Measurements from ENCODE around the gene APBB2. TPM values are rescaled to one million over a fixed set of nuclear protein-coding genes. Genes with fewer than 3 reads are reported as not detected.
"Not testable (repeated sequence)": the region's sequence is repeated elsewhere in the genome, so short reads cannot be mapped to it uniquely, and the experiment has no call there.

The APBB2 gene
- total RNA-seq, 1 donor from 2014 or later, result 1.7 TPM

- H3K27me3 Mint-ChIP-seq, result no peaks in the 10 kb centered on the region
- DNase-seq, result no peak
- H3K4me3 Mint-ChIP-seq, result no peak overlapping the region
- H3K27ac Mint-ChIP-seq, result no peak overlapping the region
- no peaks in the 10 kb centered on the region for H3K36me3 Mint-ChIP-seq (ENCODE audit: low read depth)
- no peaks in the 10 kb centered on the region for H3K9me3 Mint-ChIP-seq
- intact Hi-C loops (cut with micrococcal nuclease), result no loop called here
- H3K4me1 Mint-ChIP-seq, result no peaks in the 10 kb centered on the region
These were observed 145.1 kb downstream of the APBB2 start for GRCh38 chr4:41069257-41069656.

DNA sequence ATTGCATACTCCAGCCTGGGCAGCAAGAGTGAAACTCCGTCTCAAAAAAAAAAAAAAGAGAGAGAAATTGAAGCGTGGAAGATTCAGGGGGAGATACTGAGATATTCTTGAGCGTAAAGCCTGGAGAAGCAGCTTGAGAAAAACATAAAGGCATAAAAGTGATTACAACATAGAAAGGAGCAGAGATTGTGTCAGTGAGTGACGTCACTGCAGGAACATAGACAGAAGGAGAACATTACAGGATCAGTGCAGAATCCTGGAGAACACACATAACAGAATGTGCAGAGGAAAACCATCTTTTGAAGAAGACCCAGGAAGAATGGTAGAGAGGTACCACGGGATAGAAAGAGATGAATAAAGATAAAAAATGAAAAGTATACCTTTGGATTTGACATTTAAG, 147.0 kb downstream of the APBB2 start:
- Mint-ChIP-seq H3K36me3 (ENCODE audit: low read depth) (no peaks in the 10 kb centered on the region), H3K9me3 (no peaks in the 10 kb centered on the region), H3K27ac (no peak overlapping the region), H3K27me3 (no peaks in the 10 kb centered on the region), H3K4me3 (no peak overlapping the region), H3K4me1 (no peaks in the 10 kb centered on the region)
- no peak for DNase-seq
- intact Hi-C loops (cut with micrococcal nuclease), result no loop called here

DNA sequence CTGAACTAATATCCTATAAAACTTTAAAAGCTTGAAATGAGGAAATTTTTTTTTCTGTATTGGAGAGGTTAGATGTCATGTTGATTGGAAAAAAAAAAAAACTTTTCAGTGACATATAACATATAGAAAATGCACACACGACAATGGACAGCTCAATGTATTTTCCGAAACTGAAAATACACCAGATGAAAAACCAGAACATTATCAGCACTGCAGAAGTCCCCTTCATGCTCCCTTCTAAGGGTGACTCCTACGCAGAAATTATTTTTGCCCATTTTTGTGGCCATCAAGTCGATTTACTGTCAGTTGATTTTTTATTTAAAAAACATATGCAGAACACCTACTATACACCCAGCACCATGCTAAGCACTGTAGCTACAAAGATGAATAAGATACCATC, 148.3 kb downstream of the APBB2 start:
- DNase-seq, result no peak
- Mint-ChIP-seq H3K9me3 (no peaks in the 10 kb centered on the region), H3K27me3 (no peaks in the 10 kb centered on the region), H3K36me3 (ENCODE audit: low read depth) (no peaks in the 10 kb centered on the region), H3K27ac (no peak overlapping the region), H3K4me3 (no peak overlapping the region), H3K4me1 (no peaks in the 10 kb centered on the region)
- intact Hi-C loops (cut with micrococcal nuclease), result no loop called here

GRCh38 chr4:41065434-41066006, 148.8 kb downstream of the APBB2 start:
- no peak for DNase-seq
- Mint-ChIP-seq H3K4me1 (no peaks in the 10 kb centered on the region), H3K27me3 (no peaks in the 10 kb centered on the region), H3K36me3 (ENCODE audit: low read depth) (no peaks in the 10 kb centered on the region), H3K9me3 (no peaks in the 10 kb centered on the region), H3K27ac (no peak overlapping the region), H3K4me3 (no peak overlapping the region)
- intact Hi-C loops (cut with micrococcal nuclease), result no loop called here

DNA sequence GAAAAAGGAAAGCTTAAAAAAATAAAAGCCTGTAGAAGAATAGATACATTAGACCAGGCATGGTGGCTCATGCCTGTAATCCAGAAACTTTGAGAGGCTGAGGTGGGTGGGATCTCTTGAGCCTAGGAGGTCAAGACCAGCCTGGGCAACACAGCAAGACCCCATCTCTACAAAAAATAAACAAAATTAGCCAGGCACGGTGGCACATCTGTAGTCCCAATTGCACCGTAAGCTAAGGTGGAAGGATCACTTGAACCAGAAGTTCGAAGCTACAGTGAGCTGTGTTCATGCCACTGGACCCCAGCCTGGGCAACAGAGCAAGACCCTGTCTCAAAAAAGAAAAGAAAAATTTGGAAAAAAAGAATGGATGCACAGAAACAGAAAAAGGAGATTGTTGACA, 149.4 kb downstream of the APBB2 start:
- no peak overlapping the region for H3K4me3 Mint-ChIP-seq
- DNase-seq, result no peak
- intact Hi-C loops (cut with micrococcal nuclease), result no loop called here
- H3K27me3 Mint-ChIP-seq, result no peaks in the 10 kb centered on the region
- H3K36me3 Mint-ChIP-seq (ENCODE audit: low read depth), result no peaks in the 10 kb centered on the region
- H3K27ac Mint-ChIP-seq, result no peak overlapping the region
- H3K9me3 Mint-ChIP-seq, result no peaks in the 10 kb centered on the region
- no peaks in the 10 kb centered on the region for H3K4me1 Mint-ChIP-seq

GRCh38 chr4:41061482-41062185, 152.7 kb downstream of the APBB2 start:
- DNase-seq, result peak; percentile 39
- H3K27me3 Mint-ChIP-seq, result no peaks in the 10 kb centered on the region
- H3K4me1 Mint-ChIP-seq, result no peaks in the 10 kb centered on the region
- no peak overlapping the region for H3K27ac Mint-ChIP-seq
- H3K4me3 Mint-ChIP-seq, result no peak overlapping the region
- H3K9me3 Mint-ChIP-seq, result peaks cover 4% of the 10 kb centered on the region
- no peaks in the 10 kb centered on the region for H3K36me3 Mint-ChIP-seq (ENCODE audit: low read depth)
- intact Hi-C loops (cut with micrococcal nuclease), result no loop called here

DNA sequence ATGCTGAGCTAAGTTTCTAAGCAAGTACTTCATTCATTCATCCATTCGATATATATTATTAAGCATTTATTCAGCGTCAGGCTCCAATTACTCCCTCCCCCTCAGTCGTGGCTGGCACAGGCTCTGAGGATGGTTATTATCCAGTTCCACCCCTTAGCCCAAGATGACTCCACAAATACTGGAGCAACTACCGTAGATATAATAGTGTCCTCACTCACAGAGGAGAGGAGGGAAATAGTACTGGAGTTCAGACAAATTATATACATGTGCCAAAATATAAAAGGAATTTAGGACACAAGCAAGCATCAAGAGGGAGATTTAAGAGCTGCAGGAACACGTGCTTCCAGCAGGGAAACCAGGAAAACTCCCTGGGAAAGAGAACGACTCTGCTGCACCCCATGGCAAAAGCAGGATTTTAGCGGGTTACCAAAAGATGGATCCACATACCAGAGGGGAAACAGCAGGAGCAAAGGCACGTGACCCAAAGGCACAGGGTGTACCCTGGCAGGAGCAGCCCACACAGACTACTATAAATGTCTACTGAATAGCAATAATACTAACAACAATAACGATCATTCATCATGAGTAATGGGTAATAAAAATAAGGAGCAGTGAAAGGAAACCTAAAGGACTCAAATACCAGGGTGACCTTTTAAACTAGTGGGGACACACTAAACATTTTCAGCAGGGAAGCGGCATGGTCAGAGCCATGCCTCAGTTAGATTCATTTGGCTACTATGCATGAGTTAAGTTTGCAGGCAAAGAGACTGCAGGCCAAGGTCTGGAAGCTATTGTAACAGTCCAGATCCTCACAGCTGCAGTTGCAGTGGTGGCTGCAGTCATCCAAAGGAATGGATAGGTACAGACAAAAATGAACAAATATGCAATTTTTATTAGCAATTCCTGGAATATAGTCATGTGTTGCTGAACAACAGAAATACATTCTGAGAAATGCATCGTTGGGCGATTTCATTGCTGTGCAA, 153.7 kb downstream of the APBB2 start:
- Mint-ChIP-seq H3K4me1 (no peaks in the 10 kb centered on the region), H3K9me3 (peaks cover 4% of the 10 kb centered on the region), H3K36me3 (ENCODE audit: low read depth) (no peaks in the 10 kb centered on the region), H3K4me3 (no peak overlapping the region), H3K27ac (no peak overlapping the region), H3K27me3 (no peaks in the 10 kb centered on the region)
- no peak for DNase-seq
- intact Hi-C loops (cut with micrococcal nuclease), result no loop called here

DNA sequence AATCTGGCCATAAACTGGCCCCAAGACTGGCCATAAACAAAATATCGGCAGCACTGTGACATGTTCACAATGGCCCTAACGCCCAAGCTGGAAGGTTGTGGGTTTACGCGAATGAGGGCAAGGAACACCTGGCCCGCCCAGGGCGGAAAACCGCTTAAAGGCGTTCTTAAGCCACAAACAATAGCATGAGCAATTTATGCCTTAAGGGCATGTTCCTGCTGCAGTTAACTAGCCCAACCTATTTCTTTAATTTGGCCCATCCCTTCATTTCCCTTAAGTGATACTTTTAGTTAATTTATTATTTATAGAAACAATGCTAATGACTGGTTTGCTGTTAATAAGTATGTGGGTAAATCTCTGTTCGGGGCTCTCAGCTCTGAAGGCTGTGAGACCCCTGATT, 154.9 kb downstream of the APBB2 start:
- DNase-seq; H3K36me3 Mint-ChIP-seq (ENCODE audit: low read depth); intact Hi-C loops (cut with micrococcal nuclease); H3K9me3 Mint-ChIP-seq; H3K4me1 Mint-ChIP-seq; H3K27ac Mint-ChIP-seq; H3K4me3 Mint-ChIP-seq; H3K27me3 Mint-ChIP-seq: not testable (repeated sequence)

- Mint-ChIP-seq H3K36me3 (ENCODE audit: low read depth) (no peaks in the 10 kb centered on the region), H3K27me3 (no peaks in the 10 kb centered on the region), H3K27ac (no peak overlapping the region), H3K9me3 (peaks cover 4% of the 10 kb centered on the region), H3K4me3 (no peak overlapping the region), H3K4me1 (no peaks in the 10 kb centered on the region)
- intact Hi-C loops (cut with micrococcal nuclease), result no loop called here
- DNase-seq, result no peak
These were observed 155.9 kb downstream of the APBB2 start for GRCh38 chr4:41058426-41058825.

DNA sequence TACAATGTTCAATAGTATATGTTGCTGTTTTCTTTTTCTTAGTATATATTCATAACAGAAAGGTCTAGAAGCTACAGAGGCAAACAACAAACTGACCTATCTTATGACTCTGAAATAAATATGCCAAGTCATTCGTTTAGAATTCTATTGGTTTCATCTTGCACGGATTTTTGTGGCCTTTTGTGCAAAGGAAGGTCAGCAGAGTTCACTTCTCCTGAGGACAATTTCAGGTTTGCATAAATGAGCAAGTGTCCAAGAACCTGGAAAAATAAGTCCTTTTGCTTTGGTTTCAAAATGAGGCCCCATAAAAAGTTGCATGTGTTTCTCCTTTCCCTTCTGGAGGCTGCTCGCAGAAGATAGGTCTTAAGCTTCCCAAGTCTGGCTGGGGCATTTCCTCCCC, 156.9 kb downstream of the APBB2 start:
- Mint-ChIP-seq H3K4me1 (no peaks in the 10 kb centered on the region), H3K36me3 (ENCODE audit: low read depth) (no peaks in the 10 kb centered on the region), H3K4me3 (no peak overlapping the region), H3K27ac (no peak overlapping the region), H3K27me3 (no peaks in the 10 kb centered on the region), H3K9me3 (peaks cover 4% of the 10 kb centered on the region)
- no peak for DNase-seq
- intact Hi-C loops (cut with micrococcal nuclease), result no loop called here

GRCh38 chr4:41052287-41052686, 162.1 kb downstream of the APBB2 start:
- Mint-ChIP-seq H3K4me1 (no peaks in the 10 kb centered on the region), H3K27me3 (no peaks in the 10 kb centered on the region), H3K27ac (no peak overlapping the region), H3K4me3 (no peak overlapping the region), H3K9me3 (no peaks in the 10 kb centered on the region), H3K36me3 (ENCODE audit: low read depth) (no peaks in the 10 kb centered on the region)
- intact Hi-C loops (cut with micrococcal nuclease), result no loop called here
- no peak for DNase-seq

- DNase-seq, result no peak
- Mint-ChIP-seq H3K27ac (no peak overlapping the region), H3K4me1 (no peaks in the 10 kb centered on the region), H3K27me3 (no peaks in the 10 kb centered on the region), H3K36me3 (ENCODE audit: low read depth) (no peaks in the 10 kb centered on the region), H3K4me3 (no peak overlapping the region), H3K9me3 (no peaks in the 10 kb centered on the region)
- intact Hi-C loops (cut with micrococcal nuclease), result no loop called here
These were observed 163.2 kb downstream of the APBB2 start for GRCh38 chr4:41050880-41051775.

- Mint-ChIP-seq H3K27ac (no peak overlapping the region), H3K36me3 (ENCODE audit: low read depth) (no peaks in the 10 kb centered on the region), H3K9me3 (no peaks in the 10 kb centered on the region), H3K4me3 (no peak overlapping the region), H3K27me3 (no peaks in the 10 kb centered on the region), H3K4me1 (no peaks in the 10 kb centered on the region)
- intact Hi-C loops (cut with micrococcal nuclease), result no loop called here
- DNase-seq, result no peak
These were observed 164.2 kb downstream of the APBB2 start for GRCh38 chr4:41050116-41050515.
